ENCODE measurements around the gene PFDN6.
"Not testable (repeated sequence)": the region's sequence is repeated elsewhere in the genome, so short reads cannot be mapped to it uniquely, and the experiment has no call there.

Gene PFDN6

GRCh38 chr6:33288921-33289783, at the start of gene PFDN6, which contains the start of gene WDR46:
TSS of gene PFDN6 (plus strand) at chr6:33289601. CDS start at chr6:33289857, 256 bp downstream.
TSS of gene WDR46 (minus strand) at chr6:33289239. CDS start at chr6:33289170, 69 bp downstream.
- peaks cover 15% of the 10 kb centered on the region for H3K36me3 Mint-ChIP-seq
- H3K9me3 Mint-ChIP-seq: no peaks in the 10 kb centered on the region
- peak within 1 kb of the TSS; percentile 95 for H3K4me3 Mint-ChIP-seq
- ATAC-seq (ENCODE audit: low read depth) (peak; percentile 94), DNase-seq (ENCODE audit: low spot score in 2 of 2) (peak; percentile 70 to 71)
- H3K4me1 Mint-ChIP-seq: peaks cover 22% of the 10 kb centered on the region
- peak within 1 kb of the TSS; percentile 65 for H3K27ac Mint-ChIP-seq
- no peaks in the 10 kb centered on the region for H3K27me3 Mint-ChIP-seq

GRCh38 chr6:33241968-33242367, 47.4 kb upstream of the PFDN6 start:
- no peak overlapping the region for H3K27ac Mint-ChIP-seq
- peaks cover 2% of the 10 kb centered on the region for H3K36me3 Mint-ChIP-seq
- peaks cover 14% of the 10 kb centered on the region for H3K27me3 Mint-ChIP-seq
- H3K4me3 Mint-ChIP-seq: no peak overlapping the region
- ATAC-seq (ENCODE audit: low read depth): no peak
- peaks cover 2% of the 10 kb centered on the region for H3K9me3 Mint-ChIP-seq
- no peak for DNase-seq (ENCODE audit: low spot score in 2 of 2)
- peaks cover 8% of the 10 kb centered on the region for H3K4me1 Mint-ChIP-seq

DNA sequence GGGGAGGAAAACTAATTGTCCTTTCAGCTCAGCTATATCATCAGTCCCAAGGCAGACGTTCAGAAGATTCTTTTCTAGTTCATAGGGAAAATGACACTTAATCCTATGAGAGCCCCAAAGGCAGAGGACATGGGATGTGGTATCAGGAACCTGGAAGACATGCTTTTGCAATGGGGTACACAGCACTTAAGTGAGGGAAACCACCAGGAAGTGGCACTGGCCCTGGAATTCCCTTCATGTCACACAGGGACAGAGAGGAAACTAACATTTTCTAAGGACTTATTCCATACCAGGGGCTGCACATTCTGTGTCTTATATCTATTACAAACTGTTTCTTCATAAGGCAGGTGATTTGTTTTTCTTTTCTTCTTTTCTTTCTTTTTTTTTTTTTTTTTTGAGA, 45.9 kb upstream of the PFDN6 start:
- peaks cover 14% of the 10 kb centered on the region for H3K27me3 Mint-ChIP-seq
- ATAC-seq (ENCODE audit: low read depth): no peak

DNA sequence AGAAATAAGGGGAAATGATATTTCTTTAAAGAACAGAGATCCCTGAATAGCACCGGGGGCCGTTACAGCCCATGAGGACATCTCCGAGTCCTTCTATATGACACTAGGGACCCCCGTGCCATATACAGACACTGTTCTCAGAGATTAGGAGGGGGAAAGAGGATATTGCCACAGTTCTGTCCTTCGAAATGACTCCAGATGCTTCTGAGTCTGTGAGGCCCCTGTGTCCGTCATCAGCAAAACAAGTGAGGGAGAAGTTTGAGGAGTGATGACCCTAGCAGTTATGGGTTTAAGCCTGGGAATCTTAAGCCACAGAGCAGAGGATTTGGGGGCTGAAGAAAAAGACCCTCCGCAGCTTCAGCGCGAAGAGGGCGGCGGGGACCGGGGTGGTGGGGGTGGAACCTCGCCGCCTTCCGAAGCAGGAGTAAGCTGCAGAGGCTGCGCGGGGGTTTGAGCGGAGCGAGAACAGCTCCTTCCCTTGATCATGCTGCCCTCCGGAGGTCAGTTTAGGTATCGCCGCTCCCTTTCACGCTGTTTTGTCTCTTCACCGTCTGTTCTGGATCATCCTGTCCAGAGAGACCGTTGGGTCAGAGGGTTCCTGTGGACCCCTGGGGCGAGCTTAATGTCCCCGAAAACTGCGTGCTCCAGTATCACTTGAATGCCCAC, 41.3 kb upstream of the PFDN6 start:
- ATAC-seq (ENCODE audit: low read depth) (peak; percentile 38), DNase-seq (ENCODE audit: low spot score in 2 of 2) (peak; percentile 91 to 97)
- H3K27ac Mint-ChIP-seq: peak overlapping the region; percentile 85
- peak overlapping the region; percentile 87 for H3K4me3 Mint-ChIP-seq
- H3K27me3 Mint-ChIP-seq: no peaks in the 10 kb centered on the region
- peaks cover 26% of the 10 kb centered on the region for H3K4me1 Mint-ChIP-seq
- no peaks in the 10 kb centered on the region for H3K9me3 Mint-ChIP-seq
- peaks cover 11% of the 10 kb centered on the region for H3K36me3 Mint-ChIP-seq

More for the DNA sequence above, 45.9 kb upstream of the PFDN6 start:
- Mint-ChIP-seq H3K9me3 (peaks cover 2% of the 10 kb centered on the region), H3K4me3 (no peak overlapping the region), H3K36me3 (peaks cover 2% of the 10 kb centered on the region), H3K4me1 (peaks cover 11% of the 10 kb centered on the region), H3K27ac (no peak overlapping the region)
- no peak for DNase-seq (ENCODE audit: low spot score in 2 of 2)

- H3K4me3 Mint-ChIP-seq: peak overlapping the region; percentile 87
- peaks cover 26% of the 10 kb centered on the region for H3K4me1 Mint-ChIP-seq
- peaks cover 11% of the 10 kb centered on the region for H3K36me3 Mint-ChIP-seq
- DNase-seq (ENCODE audit: low spot score in 2 of 2) (no peak), ATAC-seq (ENCODE audit: low read depth) (peak; percentile 18)
- no peaks in the 10 kb centered on the region for H3K9me3 Mint-ChIP-seq
- peak overlapping the region; percentile 85 for H3K27ac Mint-ChIP-seq
- no peaks in the 10 kb centered on the region for H3K27me3 Mint-ChIP-seq
These were observed 40.8 kb upstream of the PFDN6 start for GRCh38 chr6:33248643-33248931.

DNA sequence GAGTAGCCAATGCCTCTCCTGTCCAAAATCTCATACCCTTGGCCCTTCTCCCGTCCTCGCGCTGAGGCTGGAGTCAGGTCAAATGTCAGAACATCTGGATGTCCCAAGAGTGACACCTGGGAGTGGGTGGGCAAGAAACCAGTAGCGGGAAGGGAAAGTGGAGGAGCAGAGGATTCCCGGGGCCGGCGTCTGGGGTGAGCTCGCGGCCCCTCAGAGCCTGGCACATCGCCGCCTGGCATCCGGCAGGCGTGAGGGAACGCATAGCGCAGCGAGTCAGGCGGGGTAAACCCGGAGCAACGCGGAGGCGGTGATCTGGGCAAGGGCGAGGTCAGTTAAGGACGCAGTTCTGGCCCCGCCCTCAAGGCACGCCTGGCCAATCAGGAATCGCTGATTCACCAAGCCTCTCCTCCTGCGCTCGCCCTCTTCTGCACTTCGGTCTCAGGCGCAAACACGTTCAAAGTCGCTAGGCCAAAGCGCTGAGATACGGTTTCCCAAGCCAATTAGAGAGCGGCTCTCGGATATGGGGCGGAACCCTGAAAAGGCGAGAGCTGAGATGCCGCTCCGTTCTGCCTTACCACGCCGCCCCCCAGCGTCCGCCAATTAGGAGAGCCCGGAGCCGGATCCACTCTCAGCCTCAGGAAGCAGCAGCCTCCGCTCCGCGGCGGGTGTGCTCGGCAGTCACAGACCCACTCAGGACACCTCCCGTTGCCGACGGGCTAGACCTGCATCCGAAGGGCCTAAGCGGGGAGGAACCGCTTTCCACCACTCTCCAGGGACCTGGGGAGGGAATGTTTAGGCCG, 40.3 kb upstream of the PFDN6 start:
- peak; percentile 84 to 90 for DNase-seq (ENCODE audit: low spot score in 2 of 2)
- Mint-ChIP-seq H3K27ac (peak overlapping the region; percentile 85), H3K4me1 (peaks cover 26% of the 10 kb centered on the region), H3K4me3 (peak overlapping the region; percentile 87), H3K36me3 (peaks cover 11% of the 10 kb centered on the region), H3K27me3 (no peaks in the 10 kb centered on the region), H3K9me3 (no peaks in the 10 kb centered on the region)
- peak; percentile 84 for ATAC-seq (ENCODE audit: low read depth)

DNA sequence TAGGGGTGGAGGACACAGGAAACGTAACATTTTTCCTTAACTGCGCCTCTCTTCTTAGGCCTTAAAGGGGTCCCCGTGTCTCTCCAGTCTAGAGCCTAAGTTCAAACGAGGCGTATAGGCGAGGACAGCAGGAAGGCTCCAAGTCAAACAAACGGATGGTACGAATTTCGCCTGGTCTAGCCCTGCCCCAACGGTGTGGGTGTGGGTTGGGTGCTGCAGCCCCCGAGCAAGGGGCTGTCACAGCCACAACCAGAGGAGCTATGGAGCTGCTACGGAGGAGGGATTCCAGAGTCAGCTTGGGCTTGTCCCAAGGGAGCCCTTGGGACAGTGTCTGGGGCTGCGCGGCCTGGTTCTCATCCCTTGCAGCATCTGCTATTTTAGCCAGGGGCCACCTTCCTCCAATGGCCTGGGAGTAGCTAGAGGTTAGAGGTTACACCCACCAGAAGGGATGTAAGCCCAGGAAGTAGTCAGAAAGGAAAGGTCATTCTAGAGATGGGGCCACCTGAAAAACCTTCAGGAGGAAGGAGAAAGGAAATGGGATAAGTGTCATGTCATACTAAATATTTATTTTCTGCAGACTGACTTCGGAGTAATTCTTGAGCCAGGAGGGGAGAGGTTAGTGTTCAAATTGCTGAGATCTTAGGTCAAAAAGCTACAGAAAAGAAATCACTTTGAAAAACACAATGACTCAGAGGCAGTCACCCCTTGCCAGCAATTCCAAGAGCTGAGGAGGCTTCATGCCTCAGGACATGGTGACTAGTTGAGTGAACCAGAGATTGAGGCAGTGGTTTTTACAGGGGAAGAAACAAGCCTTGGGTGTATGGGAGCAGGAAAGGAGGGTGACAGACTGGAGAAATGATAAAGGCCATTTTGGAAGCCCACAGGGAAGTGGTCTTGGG, 39.4 kb upstream of the PFDN6 start:
- no peaks in the 10 kb centered on the region for H3K27me3 Mint-ChIP-seq
- ATAC-seq (ENCODE audit: low read depth) (no peak), DNase-seq (ENCODE audit: low spot score in 2 of 2) (no peak)

GRCh38 chr6:33250731-33251130, 38.7 kb upstream of the PFDN6 start:
- peaks cover 13% of the 10 kb centered on the region for H3K36me3 Mint-ChIP-seq
- no peak for DNase-seq (ENCODE audit: low spot score in 2 of 2)
- ATAC-seq (ENCODE audit: low read depth): no peak
- H3K27ac Mint-ChIP-seq: peak overlapping the region; percentile 82
- no peaks in the 10 kb centered on the region for H3K27me3 Mint-ChIP-seq
- H3K9me3 Mint-ChIP-seq: no peaks in the 10 kb centered on the region
- H3K4me1 Mint-ChIP-seq: peaks cover 26% of the 10 kb centered on the region
- peak overlapping the region; percentile 87 for H3K4me3 Mint-ChIP-seq

More for the DNA sequence above, 39.4 kb upstream of the PFDN6 start:
- Mint-ChIP-seq H3K27ac (peak overlapping the region; percentile 85), H3K4me1 (peaks cover 26% of the 10 kb centered on the region), H3K36me3 (peaks cover 11% of the 10 kb centered on the region), H3K4me3 (peak overlapping the region; percentile 87), H3K9me3 (no peaks in the 10 kb centered on the region)

DNA sequence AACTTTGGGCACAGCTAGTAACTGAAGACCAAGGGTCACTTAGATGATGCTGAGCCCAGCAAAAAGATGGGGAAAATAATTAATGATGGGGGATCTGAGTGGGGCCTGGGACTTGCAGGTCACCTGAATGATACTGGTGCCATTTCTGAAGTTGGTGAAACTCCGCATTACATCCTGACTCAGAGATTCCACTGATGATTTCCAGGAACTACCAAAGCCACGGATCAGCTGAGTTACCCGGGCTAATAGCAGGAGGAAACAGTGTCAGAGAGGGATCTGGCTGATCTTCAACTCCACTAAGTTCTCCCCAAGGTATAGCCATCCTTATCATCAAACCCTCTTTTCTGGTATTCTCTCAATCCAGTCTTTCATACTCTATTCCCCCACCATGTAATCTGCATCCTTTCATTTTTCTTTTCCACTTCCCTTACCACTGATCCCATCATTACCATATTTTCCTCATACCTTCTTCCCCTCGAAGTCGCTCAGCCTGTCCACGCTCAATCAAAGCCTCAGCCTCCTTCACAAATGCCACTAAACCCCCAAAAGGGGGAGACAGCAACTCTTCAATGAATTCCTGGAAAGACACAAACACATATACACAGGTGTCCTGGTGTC, 37.9 kb upstream of the PFDN6 start:
- Mint-ChIP-seq H3K4me3 (peak overlapping the region; percentile 2), H3K36me3 (peaks cover 14% of the 10 kb centered on the region), H3K4me1 (peaks cover 26% of the 10 kb centered on the region), H3K27me3 (no peaks in the 10 kb centered on the region), H3K9me3 (no peaks in the 10 kb centered on the region), H3K27ac (no peak overlapping the region)
- DNase-seq (ENCODE audit: low spot score in 2 of 2) (no peak), ATAC-seq (ENCODE audit: low read depth) (no peak)

- DNase-seq (ENCODE audit: low spot score in 2 of 2) (no peak), ATAC-seq (ENCODE audit: low read depth) (no peak)
- H3K9me3 Mint-ChIP-seq: no peaks in the 10 kb centered on the region
- H3K4me3 Mint-ChIP-seq: no peak overlapping the region
- no peaks in the 10 kb centered on the region for H3K27me3 Mint-ChIP-seq
- H3K4me1 Mint-ChIP-seq: peaks cover 26% of the 10 kb centered on the region
- H3K36me3 Mint-ChIP-seq: peaks cover 14% of the 10 kb centered on the region
- H3K27ac Mint-ChIP-seq: no peak overlapping the region
These were observed 36.6 kb upstream of the PFDN6 start for GRCh38 chr6:33252759-33253158.

DNA sequence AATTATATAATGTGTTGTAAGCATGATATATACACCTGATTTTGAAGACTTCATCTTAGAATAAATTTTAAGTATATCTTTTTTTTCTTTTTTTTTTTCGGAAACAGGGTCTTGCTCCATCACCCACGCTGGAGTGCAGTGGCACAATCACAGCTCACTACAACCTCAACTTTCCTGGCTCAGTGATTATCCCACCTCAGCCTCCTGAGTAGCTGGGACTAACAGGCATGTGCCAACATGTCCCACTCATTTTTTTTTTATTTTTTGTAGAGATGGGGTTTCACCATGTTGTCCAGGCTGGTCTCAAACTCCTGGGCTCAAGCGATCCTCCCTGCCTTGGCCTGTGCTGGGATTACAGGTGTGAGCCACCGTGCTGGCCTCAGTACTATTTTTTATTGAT, 34.8 kb upstream of the PFDN6 start:
- Mint-ChIP-seq H3K36me3 (peaks cover 14% of the 10 kb centered on the region), H3K9me3 (no peaks in the 10 kb centered on the region), H3K27ac (no peak overlapping the region), H3K4me1 (peaks cover 16% of the 10 kb centered on the region), H3K4me3 (no peak overlapping the region), H3K27me3 (no peaks in the 10 kb centered on the region)
- ATAC-seq (ENCODE audit: low read depth) (no peak), DNase-seq (ENCODE audit: low spot score in 2 of 2) (no peak)

DNA sequence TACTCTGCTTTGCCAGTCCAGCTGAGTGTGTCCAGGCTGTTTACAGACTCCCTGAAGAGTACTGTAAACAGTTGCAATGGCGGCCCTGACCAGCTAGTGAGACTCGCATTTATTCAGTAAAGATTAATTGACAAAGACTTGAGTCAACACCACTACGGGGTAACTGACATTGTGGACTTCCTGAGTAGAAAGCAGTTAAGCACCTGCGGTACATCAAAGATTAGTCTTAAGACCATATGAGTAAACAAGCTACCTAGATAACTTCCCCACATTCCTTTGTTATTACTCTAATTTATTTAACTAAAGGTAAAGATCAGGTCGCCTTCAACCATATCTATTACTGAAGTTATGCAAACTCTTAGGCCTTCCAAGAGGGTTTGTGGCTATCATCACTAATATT, 30.4 kb upstream of the PFDN6 start:
- Mint-ChIP-seq H3K27ac (no peak overlapping the region), H3K4me1 (no peaks in the 10 kb centered on the region), H3K27me3 (no peaks in the 10 kb centered on the region), H3K9me3 (no peaks in the 10 kb centered on the region), H3K4me3 (no peak overlapping the region), H3K36me3 (peaks cover 25% of the 10 kb centered on the region)
- DNase-seq (ENCODE audit: low spot score in 2 of 2) (no peak), ATAC-seq (ENCODE audit: low read depth) (no peak)

DNA sequence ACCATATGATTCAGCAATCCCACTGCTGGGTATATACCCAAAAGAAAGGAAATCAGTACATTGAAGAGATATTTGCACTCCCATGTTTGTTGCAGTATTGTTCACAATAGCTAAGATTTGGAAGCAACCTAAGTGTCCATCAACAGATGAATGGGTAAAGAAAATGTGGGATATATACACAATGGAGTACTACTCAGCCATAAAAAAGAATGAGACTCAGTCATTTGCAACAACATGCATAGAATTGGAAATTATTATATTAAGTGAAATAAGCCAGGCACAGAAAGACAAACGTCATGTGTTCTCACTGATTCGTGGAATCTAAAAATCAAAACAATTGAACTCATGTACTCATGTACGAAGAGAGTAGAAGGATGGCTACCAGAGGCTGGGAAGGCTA, 26.9 kb upstream of the PFDN6 start:
- not testable (repeated sequence) for ATAC-seq (ENCODE audit: low read depth); H3K4me3 Mint-ChIP-seq; H3K4me1 Mint-ChIP-seq; H3K27me3 Mint-ChIP-seq; H3K27ac Mint-ChIP-seq; DNase-seq (ENCODE audit: low spot score in 2 of 2); H3K9me3 Mint-ChIP-seq
- peaks cover 38% of the 10 kb centered on the region for H3K36me3 Mint-ChIP-seq

Measured in memory B cell (primary cell).